Measurements from ENCODE around the gene STAT4.

GRCh38 chr2:191183516-191183915 lies 32.7 kb upstream of the STAT4 start:
- no peak for TF ChIP-seq CTCF (IDR thresholded peaks at IDR 0.05 in 4 of 5, conservative IDR thresholded peaks at IDR 0.05 in 1 of 5)
- TF ChIP-seq POLR2A (IDR thresholded peaks at IDR 0.05), result no peak

All from gastrocnemius medialis (tissue), 4 donors.